ENCODE results near the gene KRT71.

Gene KRT71

DNA sequence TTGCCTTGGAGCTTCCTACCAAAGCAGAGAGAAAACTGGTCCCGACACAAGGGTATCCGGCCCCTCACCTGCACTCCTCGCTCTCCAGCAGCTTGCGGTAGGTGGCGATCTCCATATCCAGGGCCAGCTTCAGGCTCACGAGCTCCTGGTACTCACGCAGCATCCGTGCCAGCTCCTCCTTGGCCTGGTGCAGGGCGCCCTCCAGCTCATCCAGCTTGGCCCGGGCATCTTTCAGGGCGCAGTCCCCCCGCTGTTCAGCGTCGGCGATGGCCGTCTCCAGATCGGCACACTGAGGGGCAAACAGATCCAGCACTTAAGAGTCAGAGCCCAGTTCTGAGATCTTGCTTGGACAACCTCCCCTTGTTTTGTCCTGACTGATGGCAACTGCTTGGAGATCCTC, 34.6 kb upstream of the KRT71 start:
- Histone ChIP-seq H3K9me3 (ENCODE audit: insufficient read depth, low read depth, low read length) (no peaks in the 10 kb centered on the region), H3K9me2 (replicated peaks; ENCODE audit: low read depth, low read length) (no peaks in the 10 kb centered on the region)
- no peak for TF ChIP-seq EZH2phosphoT487 (IDR thresholded peaks at IDR 0.05; ENCODE audit: borderline replicate concordance)
- TF ChIP-seq, protein P1, sequence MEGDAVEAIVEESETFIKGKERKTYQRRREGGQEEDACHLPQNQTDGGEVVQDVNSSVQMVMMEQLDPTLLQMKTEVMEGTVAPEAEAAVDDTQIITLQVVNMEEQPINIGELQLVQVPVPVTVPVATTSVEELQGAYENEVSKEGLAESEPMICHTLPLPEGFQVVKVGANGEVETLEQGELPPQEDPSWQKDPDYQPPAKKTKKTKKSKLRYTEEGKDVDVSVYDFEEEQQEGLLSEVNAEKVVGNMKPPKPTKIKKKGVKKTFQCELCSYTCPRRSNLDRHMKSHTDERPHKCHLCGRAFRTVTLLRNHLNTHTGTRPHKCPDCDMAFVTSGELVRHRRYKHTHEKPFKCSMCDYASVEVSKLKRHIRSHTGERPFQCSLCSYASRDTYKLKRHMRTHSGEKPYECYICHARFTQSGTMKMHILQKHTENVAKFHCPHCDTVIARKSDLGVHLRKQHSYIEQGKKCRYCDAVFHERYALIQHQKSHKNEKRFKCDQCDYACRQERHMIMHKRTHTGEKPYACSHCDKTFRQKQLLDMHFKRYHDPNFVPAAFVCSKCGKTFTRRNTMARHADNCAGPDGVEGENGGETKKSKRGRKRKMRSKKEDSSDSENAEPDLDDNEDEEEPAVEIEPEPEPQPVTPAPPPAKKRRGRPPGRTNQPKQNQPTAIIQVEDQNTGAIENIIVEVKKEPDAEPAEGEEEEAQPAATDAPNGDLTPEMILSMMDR (conservative IDR thresholded peaks at IDR 0.05; ENCODE audit: low read length): no peak

DNA sequence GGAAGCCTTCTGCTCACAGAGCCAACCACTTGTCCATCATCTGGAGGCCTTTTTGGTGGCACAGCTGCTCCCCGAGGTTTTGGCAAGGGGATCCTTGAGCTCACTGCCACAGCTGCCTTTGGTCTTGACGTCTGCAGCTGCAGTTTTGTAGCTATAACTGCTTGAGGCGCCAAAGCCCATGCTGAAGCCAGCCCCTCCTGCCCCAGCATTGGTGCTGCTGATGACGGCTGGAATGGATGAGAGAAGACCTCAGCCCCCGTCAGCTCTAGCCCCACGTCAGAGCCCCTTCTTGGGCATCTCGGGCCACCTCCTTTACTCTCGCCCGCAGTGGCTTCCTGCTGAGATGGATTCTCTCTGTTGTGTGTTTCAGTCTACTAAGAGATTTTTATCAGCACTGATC, 33.0 kb upstream of the KRT71 start:
- no peak overlapping the region for H3K4me3 ChIP-seq (ENCODE audit: low read length, poor library complexity, severe bottlenecking)
- no peak for TF ChIP-seq EZH2phosphoT487 (IDR thresholded peaks at IDR 0.05; ENCODE audit: borderline replicate concordance)
- TF ChIP-seq, protein P1 (conservative IDR thresholded peaks at IDR 0.05; ENCODE audit: low read length): peak; percentile 52

More for the DNA sequence above, 34.6 kb upstream of the KRT71 start:
- Histone ChIP-seq H3K27me3 (ENCODE audit: insufficient read depth, low read length, poor library complexity, severe bottlenecking) (no peaks in the 10 kb centered on the region), H3K4me2 (ENCODE audit: low read depth, low read length, poor library complexity, severe bottlenecking) (no peak overlapping the region), H3K9ac (ENCODE audit: low read depth, low read length, poor library complexity, severe bottlenecking) (no peak overlapping the region), H3K79me2 (ENCODE audit: insufficient read depth, low read length) (no peaks in the 10 kb centered on the region), H2AFZ (ENCODE audit: low read length) (no peak overlapping the region), H4K20me1 (ENCODE audit: insufficient read depth, low read length, poor library complexity, severe bottlenecking) (no peaks in the 10 kb centered on the region), H3K4me3 (ENCODE audit: low read length, poor library complexity, severe bottlenecking) (no peak overlapping the region), H3F3A (ENCODE audit: low read depth) (no peaks in the 10 kb centered on the region), H3K4me1 (ENCODE audit: insufficient read depth, low read length, poor library complexity, severe bottlenecking) (peaks cover 33% of the 10 kb centered on the region), H3K36me3 (ENCODE audit: insufficient read depth, low read length) (no peaks in the 10 kb centered on the region)

DNA sequence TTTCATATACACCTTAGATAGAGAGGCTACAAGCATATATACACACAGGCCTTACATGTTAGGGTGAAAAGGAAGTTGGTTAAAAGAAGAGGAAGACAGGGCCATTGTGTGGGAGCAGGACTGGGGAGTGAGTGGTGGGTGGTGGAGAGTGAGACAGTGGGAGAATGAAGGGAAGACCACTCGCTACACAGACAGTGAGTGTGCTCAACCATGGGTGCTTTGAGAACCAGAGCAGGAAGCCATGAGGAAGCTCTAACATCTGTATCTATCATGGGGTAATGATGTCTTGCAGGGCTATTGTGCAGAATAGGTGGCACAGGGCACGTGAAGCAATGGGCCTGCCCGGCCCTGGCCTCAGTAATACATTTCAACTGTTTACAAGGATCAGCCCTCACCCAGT, 32.1 kb upstream of the KRT71 start:
- H3K27me3 ChIP-seq (ENCODE audit: insufficient read depth, low read length, poor library complexity, severe bottlenecking): no peaks in the 10 kb centered on the region

More for the DNA sequence above, 33.0 kb upstream of the KRT71 start:
- Histone ChIP-seq H4K20me1 (ENCODE audit: insufficient read depth, low read length, poor library complexity, severe bottlenecking) (no peaks in the 10 kb centered on the region), H3K79me2 (ENCODE audit: insufficient read depth, low read length) (no peaks in the 10 kb centered on the region), H2AFZ (ENCODE audit: low read length) (peak overlapping the region; percentile 48; the same call in 1 of the 2 replicates), H3K4me1 (ENCODE audit: insufficient read depth, low read length, poor library complexity, severe bottlenecking) (peaks cover 30% of the 10 kb centered on the region), H3K36me3 (ENCODE audit: insufficient read depth, low read length) (no peaks in the 10 kb centered on the region), H3K27me3 (ENCODE audit: insufficient read depth, low read length, poor library complexity, severe bottlenecking) (no peaks in the 10 kb centered on the region), H3K9me2 (replicated peaks; ENCODE audit: low read depth, low read length) (no peaks in the 10 kb centered on the region), H3K9ac (ENCODE audit: low read depth, low read length, poor library complexity, severe bottlenecking) (peak overlapping the region; percentile 14), H3K9me3 (ENCODE audit: insufficient read depth, low read depth, low read length) (no peaks in the 10 kb centered on the region), H3K4me2 (ENCODE audit: low read depth, low read length, poor library complexity, severe bottlenecking) (peak overlapping the region; percentile 41), H3F3A (ENCODE audit: low read depth) (no peaks in the 10 kb centered on the region)

More for the DNA sequence above, 32.1 kb upstream of the KRT71 start:
- Histone ChIP-seq H3F3A (ENCODE audit: low read depth) (no peaks in the 10 kb centered on the region), H3K4me3 (ENCODE audit: low read length, poor library complexity, severe bottlenecking) (no peak overlapping the region), H3K9me2 (replicated peaks; ENCODE audit: low read depth, low read length) (no peaks in the 10 kb centered on the region), H3K9me3 (ENCODE audit: insufficient read depth, low read depth, low read length) (no peaks in the 10 kb centered on the region), H3K79me2 (ENCODE audit: insufficient read depth, low read length) (no peaks in the 10 kb centered on the region), H3K4me1 (ENCODE audit: insufficient read depth, low read length, poor library complexity, severe bottlenecking) (peaks cover 39% of the 10 kb centered on the region), H3K9ac (ENCODE audit: low read depth, low read length, poor library complexity, severe bottlenecking) (peak overlapping the region; percentile 16), H4K20me1 (ENCODE audit: insufficient read depth, low read length, poor library complexity, severe bottlenecking) (no peaks in the 10 kb centered on the region), H3K36me3 (ENCODE audit: insufficient read depth, low read length) (no peaks in the 10 kb centered on the region), H3K4me2 (ENCODE audit: low read depth, low read length, poor library complexity, severe bottlenecking) (peak overlapping the region; percentile 41), H2AFZ (ENCODE audit: low read length) (0 out of 2 replicates have a peak overlapping the region, but pooled peaks have one; percentile 6)
- TF ChIP-seq, protein P1 (conservative IDR thresholded peaks at IDR 0.05; ENCODE audit: low read length): no peak
- no peak for TF ChIP-seq EZH2phosphoT487 (IDR thresholded peaks at IDR 0.05; ENCODE audit: borderline replicate concordance)

Measured in Loucy (cell line).